Kidney (tissue), 14 donors: ENCODE measurements around the gene FOXF2. TPM values are rescaled to one million over a fixed set of nuclear protein-coding genes. Genes with fewer than 3 reads are reported as not detected.

Experiments used
- DNase-seq, 5 donors: peaks; one replicate each; pipeline ENCODE4 v3.0.0-alpha.2; 2013 to 2020
- FAIRE-seq: peaks from 2 replicates; lab custom pipeline; 2012; peaks lifted over from hg19 to GRCh38; lab: Jason Lieb, UNC
- H3K27ac ChIP-seq, 2 donors: one replicate each; pipeline ENCODE4 v1.7.0; 2013; ENCODE audit warnings: low read depth in 2 of 2, low read length in 2 of 2, inconsistent platforms in 1 of 2
- H3K27me3 ChIP-seq: one replicate; pipeline ENCODE4 v1.7.1; 2013; ENCODE audit warnings: low read length, inconsistent platforms; ENCODE audit not compliant: control insufficient read depth, insufficient read depth
- H3K36me3 ChIP-seq, 3 donors: one replicate each; pipeline versions ENCODE4 v1.7.0 to v1.7.1; 2013; ENCODE audit warnings: low read length in 3 of 3, control low read depth in 1 of 3, inconsistent platforms in 1 of 3; ENCODE audit not compliant: insufficient read depth in 3 of 3, control insufficient read depth in 2 of 3
- H3K4me1 ChIP-seq, 3 donors: one replicate each; pipeline versions ENCODE4 v1.7.0 to v1.7.1; 2013; ENCODE audit warnings: low read length in 3 of 3, inconsistent platforms in 1 of 3, low read depth in 1 of 3; ENCODE audit not compliant: control insufficient read depth in 2 of 3, insufficient read depth in 2 of 3
- H3K4me3 ChIP-seq, 3 donors: one replicate each; pipeline versions ENCODE4 v1.7.0 to v1.8.1; 2013; ENCODE audit warnings: low read length in 3 of 3, control low read depth in 1 of 3, inconsistent platforms in 1 of 3
- H3K9ac ChIP-seq, 3 donors: one replicate each; pipeline versions ENCODE4 v1.7.0 to v1.7.1; 2013; ENCODE audit warnings: low read length in 3 of 3, control low read depth in 1 of 3, inconsistent platforms in 1 of 3
- H3K9me3 ChIP-seq, 3 donors: one replicate each; pipeline versions ENCODE4 v1.7.0 to v1.7.1; 2013; ENCODE audit warnings: low read length in 3 of 3, control low read depth in 1 of 3, inconsistent platforms in 1 of 3; ENCODE audit not compliant: control insufficient read depth in 2 of 3, insufficient read depth in 1 of 3
- intact Hi-C: fragments of 100-400 bp; cut with DNase I; formaldehyde crosslinking; loops from one replicate; pipeline ENCODE4 v1.11.1; 2022
- polyA plus RNA-seq: library from polyadenylated mRNA; stranded (reverse); fragments of 350-450 nt; fragmentation: Illumina TruSeq; extraction: RNeasy Lipid Tissue Mini Kit (QIAGEN cat#74804); gene quantifications from one replicate; pipeline ENCODE4 v1.2.3, GENCODE V29; 2014; ENCODE audit warnings: low read depth, low replicate concordance; ENCODE audit not compliant: insufficient read depth
- total RNA-seq: library from RNA; stranded (reverse); fragmentation: NEBNext Ultra II Directional; extraction: Animal tissue kit (Norgen Biotek cat#: 25700); gene quantifications from one replicate; pipeline ENCODE4 v1.2.1, GENCODE V29; 2021
- TF ChIP-seq, protein P1 (sequence below): IDR thresholded peaks from 3 replicates; pipeline ENCODE4 v1.5.1; 2012; ENCODE audit warnings: mild to moderate bottlenecking, moderate library complexity, borderline replicate concordance; ENCODE audit not compliant: insufficient read depth; ENCODE audit errors: extremely low read depth
- donor health status: control.
- donor health status: control.
- donor health status: control.
- donor health status: control.
- donor health status: control.
- donor health status: DM: yes; HTN: yes; CAD: no.
- donor health status: Normal renal cell carcinoma (clear cell type).

The FOXF2 gene
- total and polyA plus RNA-seq, 2 donors from 2014 or later: 0.44 TPM; not detected in 1

DNA sequence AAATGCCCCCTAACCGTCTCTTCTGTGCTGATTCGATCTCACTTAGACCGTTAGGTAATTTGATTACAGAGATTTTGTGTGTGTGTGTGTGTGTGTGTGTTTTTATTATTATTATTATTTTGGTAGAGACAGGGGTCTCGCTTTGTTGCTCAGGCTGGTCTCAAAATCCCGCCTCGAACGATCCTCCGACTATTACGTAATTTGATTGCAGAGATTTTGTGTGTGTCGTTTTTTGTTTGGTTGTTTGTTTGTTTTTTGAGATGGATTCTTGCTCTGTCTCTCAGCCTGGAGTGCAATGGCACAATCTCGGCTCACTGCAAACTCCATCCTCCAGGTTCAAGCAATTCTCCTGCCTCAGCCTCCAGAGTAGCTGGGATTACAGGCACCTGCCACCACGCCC, 28.3 kb downstream of the FOXF2 start:
- TF ChIP-seq, protein P1, sequence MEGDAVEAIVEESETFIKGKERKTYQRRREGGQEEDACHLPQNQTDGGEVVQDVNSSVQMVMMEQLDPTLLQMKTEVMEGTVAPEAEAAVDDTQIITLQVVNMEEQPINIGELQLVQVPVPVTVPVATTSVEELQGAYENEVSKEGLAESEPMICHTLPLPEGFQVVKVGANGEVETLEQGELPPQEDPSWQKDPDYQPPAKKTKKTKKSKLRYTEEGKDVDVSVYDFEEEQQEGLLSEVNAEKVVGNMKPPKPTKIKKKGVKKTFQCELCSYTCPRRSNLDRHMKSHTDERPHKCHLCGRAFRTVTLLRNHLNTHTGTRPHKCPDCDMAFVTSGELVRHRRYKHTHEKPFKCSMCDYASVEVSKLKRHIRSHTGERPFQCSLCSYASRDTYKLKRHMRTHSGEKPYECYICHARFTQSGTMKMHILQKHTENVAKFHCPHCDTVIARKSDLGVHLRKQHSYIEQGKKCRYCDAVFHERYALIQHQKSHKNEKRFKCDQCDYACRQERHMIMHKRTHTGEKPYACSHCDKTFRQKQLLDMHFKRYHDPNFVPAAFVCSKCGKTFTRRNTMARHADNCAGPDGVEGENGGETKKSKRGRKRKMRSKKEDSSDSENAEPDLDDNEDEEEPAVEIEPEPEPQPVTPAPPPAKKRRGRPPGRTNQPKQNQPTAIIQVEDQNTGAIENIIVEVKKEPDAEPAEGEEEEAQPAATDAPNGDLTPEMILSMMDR: no peak
- FAIRE-seq (no peak), DNase-seq (no peak)
- H3K27me3 ChIP-seq: no peaks in the 10 kb centered on the region
- no peak overlapping the region for H3K4me3 ChIP-seq
- no peak overlapping the region for H3K9ac ChIP-seq
- H3K36me3 ChIP-seq: no peaks in the 10 kb centered on the region
- peaks cover 2 to 8% (median 2%) of the 10 kb centered on the region in 3 donors for H3K9me3 ChIP-seq
- H3K4me1 ChIP-seq: no peaks in the 10 kb centered on the region
- intact Hi-C loops: no loop called here
- H3K27ac ChIP-seq: no peak overlapping the region

DNA sequence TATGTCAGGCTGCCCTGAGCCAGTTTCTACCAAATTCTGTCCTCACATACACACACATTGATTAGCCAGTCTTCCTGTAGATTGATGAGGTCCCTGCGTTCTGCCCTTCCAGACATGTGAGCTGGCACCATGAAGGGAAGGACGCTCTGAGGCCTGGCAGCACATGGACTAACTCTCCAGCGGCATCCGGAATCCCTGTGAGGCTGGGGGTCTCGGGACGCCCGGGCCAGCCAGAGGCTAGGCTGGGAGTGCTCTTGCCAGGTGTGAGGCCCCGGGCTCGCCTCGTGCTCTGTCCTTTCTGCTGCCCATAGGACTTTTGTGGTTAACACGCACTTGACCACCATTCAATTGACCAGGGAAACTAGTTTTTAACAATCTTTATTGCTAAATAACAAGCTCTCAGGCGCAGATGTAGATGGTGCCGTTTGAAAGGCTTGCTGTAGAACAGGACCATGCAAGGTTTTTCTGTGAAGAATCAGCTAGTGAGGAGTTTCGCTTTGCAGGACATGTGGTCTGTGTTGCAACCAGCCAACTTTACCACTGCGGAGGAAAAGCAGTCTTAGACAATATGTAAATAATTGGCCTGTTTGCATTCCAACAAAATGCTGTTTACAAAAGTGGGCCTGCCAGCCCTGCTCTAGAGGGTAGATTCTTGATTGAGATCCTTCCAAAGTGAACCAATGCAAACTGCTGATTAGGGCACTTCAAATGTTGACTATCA, 29.3 kb downstream of the FOXF2 start:
- intact Hi-C loops: no loop called here
- TF ChIP-seq, protein P1: no peak
- FAIRE-seq: no peak

DNA sequence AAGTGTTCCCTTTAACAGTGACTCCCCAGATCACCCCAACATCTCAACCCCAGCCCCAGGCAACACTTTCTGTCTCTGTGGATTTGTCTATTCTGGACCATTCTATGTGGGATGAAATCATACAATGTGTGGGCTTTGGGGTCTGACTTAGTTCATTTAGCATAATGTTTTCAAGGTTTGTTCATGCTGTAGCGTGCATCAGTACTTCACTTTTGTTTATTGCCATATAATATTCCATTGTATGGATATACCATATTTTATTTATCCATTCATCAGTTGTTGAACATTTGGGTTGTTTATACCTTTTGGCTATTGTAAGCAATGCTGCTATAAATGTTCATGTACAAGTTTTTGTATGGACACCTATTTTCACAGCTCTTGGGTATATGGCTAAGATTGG, 31.0 kb downstream of the FOXF2 start:
- no peak for FAIRE-seq
- H3K27me3 ChIP-seq: no peaks in the 10 kb centered on the region
- no peaks in the 10 kb centered on the region for H3K36me3 ChIP-seq
- no peak overlapping the region for H3K27ac ChIP-seq
- H3K9me3 ChIP-seq: peaks cover 2 to 8% (median 2%) of the 10 kb centered on the region in 3 donors
- intact Hi-C loops: no loop called here
- no peak overlapping the region for H3K9ac ChIP-seq
- H3K4me3 ChIP-seq: no peak overlapping the region
- DNase-seq: no peak
- TF ChIP-seq, protein P1: no peak
- no peaks in the 10 kb centered on the region for H3K4me1 ChIP-seq

More for the DNA sequence above, 29.3 kb downstream of the FOXF2 start:
- Histone ChIP-seq H3K4me3 (no peak overlapping the region), H3K36me3 (no peaks in the 10 kb centered on the region), H3K27ac (no peak overlapping the region), H3K9ac (no peak overlapping the region), H3K27me3 (no peaks in the 10 kb centered on the region), H3K9me3 (peaks cover 2 to 8% (median 2%) of the 10 kb centered on the region in 3 donors), H3K4me1 (no peaks in the 10 kb centered on the region)
- no peak for DNase-seq
